ENCODE measurements around the gene CIB4.
A peak's percentile ranks its signal among the peaks of the same experiment; 100 is the strongest.

CIB4 gene

DNA sequence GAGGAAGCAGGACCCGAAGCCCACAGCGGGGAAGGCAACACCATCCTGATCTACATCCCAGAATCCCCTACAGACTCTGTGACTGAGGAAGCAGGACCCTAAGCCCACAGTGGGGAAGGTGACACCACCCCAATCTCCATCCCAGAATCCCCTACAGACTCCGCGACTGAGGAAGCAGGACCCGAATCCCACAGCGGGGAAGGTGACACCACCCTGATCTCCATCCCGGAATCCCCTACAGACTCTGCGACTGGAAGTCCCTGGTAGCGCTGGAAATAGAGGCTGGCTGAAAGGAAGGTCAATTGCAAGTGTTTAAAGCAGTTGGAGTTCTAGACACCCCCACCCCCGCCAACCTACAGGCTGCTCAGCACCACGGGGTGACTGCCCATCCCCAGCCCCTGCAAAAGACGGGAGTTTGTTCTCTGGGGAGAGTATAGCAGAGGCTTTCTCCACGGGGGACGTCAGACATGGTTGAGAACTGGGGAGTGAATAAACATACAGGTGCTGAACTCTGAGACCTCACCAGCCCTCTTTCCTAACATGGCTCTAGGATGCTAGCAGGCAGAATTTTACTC, 21.0 kb downstream of the CIB4 start:
- no peak for DNase-seq

DNA sequence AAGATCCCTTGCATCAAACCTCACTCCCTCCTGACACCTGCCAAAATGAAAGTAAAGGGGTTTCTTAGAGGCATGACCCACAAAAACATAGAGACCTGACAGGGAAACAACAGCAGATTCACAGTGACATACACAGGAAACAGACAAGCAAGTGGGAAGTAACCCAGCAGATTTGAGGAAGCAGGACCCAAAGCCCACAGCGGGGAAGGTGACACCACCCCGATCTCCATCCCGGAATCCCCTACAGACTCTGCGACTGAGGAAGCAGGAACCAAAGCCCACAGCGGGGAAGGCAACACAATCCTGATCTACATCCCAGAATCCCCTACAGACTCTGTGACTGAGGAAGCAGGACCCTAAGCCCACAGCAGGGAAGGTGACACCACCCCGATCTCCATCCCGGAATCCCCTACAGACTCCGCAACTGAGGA, 21.6 kb downstream of the CIB4 start:
- DNase-seq: no peak

DNA sequence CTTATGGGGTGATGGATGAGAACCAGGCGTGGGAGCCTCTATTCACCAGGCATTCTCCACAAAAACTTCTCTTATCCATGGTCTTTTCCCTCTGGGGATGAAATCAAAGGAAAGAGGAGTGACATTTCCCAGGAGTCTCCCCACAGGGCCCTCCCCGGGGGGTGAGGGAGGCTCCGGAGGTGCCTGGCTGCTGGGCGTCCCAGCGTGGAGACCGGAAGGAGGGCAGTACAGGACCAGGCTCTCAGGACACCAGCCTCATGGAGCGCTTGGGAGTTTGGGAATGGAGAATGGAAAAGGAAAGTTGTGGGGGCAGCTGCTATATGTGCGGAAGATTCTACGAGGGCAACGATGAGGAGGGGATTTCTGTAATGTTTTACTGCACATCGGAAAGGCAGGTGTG, 22.1 kb downstream of the CIB4 start:
- no peak for DNase-seq

DNA sequence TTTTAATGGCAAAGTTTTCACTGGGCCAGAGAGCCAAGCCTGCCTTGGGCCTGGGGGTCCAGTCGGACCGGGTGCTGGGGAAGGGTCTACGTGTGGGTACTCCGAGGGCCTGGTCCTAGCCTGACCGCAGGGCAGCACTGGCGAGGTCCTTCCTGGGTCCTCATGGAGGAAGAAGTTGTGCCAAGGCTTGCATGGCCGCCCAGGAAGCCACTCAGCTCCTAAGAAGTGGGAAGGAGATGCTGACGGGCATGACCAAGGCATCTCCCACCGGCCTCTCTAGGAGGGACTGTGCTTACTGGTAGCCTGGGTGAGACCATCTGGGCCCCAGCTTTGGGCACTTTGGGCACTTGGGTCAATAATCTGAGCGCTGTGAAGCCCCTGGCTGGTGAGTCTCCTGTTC, 22.6 kb downstream of the CIB4 start:
- DNase-seq: no peak

DNA sequence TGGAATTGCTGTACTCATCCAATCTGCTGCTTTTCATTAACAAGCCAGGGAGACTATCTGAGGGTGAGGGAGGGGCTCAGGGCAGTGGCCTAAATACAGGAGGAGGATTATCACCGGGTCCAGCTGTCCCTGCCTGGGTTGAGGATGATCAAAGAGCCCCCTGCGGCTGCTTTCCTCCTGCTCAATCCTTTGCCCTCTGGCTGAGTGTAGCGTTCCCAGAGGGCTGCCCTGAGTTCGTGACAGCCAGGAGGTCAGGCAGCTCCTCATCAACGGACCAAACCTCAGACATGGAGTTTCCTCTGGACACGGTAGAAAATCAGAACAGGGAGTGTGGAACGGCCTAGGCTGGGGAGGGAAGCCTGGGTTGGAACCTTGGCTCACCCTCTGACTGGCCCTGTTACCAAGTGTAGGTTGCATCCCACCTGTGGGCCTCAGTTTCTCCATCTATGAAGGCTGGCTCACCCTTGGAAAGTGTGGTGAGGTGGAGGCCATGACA, 23.5 kb downstream of the CIB4 start:
- no peak for DNase-seq

DNA sequence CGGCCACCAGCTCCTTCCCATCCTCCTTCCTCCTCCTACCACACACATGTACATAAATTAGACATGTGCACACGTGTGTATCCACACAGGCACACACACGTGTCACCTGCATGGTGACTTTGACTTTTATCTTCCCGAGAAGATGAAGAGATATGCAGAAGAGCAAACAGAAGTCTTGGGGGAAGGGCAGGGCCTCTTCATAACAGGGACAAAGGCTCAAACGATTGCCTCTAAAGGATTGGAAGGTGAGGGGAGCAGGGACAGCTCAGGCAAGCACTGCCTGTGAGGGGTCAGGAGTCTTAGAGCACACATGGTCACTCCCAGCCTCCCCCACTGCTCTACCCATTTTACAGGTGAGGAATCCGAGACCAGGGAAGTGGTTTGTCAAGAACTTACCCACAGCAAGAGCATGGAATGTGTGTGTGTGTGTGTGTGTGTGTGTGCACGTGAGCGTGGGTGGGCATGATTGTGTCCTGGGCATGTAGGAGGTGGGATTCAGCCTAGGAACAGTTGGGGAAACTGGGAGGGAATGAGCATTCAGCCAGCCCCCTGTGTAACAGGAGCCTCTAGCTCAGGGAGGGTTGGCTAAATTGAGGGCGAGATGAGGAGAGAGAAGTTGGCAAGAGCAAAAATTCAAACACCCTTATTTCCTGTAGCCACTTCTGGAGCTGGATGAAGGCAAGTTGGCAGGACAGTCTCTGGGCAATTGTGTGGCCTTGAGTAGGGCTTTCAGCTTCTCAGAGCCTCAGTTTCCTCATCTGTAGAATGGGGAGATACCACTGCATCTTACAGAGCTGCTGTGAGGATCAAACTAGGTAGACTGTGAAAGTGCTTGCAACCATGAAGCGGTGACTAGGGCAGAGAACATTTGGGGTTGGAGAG, 24.2 kb downstream of the CIB4 start:
- no peak for DNase-seq

DNA sequence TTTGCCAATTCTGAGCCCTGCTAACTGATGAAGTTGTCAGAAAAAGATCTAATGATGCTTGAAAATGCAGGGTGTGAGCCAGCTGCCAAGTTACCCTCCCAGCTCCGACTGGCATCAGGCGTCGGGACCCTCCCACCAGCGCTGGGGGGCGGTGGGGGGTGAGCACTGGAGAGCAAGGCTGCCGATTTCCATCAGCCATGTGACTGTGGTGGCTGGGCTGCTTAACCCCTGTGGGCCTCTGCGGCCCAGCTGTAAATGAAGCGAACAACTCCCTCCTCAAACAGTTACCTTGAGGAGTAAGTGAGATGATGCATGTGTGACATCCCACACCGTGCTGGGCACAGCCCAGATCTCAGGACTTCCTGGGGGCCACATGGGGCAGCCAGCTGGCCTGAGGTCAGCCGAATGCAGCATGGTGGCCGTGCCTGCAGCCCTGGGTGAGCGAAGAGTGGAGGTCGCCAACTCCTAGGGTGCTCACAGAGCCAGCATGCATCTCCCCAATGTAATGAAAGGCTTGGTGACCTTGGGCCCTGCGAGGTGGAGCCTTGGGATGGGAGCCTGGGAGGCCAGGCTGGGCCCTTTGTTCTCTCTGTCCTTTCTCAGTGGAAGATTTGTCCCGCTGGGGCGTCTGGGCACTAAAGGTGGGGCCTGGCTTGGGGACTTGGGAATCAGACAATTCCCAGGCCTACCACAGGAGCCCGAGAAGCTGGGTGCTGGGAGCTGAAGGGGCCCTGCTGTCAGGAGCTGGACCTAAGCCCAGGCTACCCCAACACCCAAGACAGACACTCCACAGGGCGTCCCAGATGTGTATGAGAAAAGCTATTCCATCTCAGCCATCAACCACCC, 25.1 kb downstream of the CIB4 start:
- no peak for DNase-seq

DNA sequence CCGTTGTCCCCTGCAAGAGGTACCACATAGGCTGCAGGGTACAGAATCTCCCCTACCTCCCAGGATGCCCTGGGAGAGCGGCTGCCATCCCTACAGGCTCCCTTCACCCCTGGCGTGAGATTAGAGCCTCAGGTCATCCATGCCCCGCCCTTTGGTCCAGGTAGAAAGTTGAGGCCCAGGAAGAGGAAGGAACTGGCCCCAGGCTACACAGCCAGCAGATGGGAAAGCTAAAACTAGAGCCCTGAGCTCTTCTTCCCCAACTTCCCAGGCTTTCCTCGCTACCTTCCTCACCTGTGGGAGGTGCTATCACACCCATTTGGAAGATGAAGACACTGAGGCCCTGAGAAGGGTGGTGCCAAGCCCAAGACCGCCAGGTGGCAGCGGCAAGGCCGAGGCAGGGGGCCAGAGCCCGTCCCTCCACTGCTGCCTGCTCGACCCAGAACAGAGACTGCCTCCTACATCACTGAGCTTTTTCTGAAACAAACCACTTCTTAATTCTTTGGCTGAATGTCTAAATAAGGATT, 25.8 kb downstream of the CIB4 start:
- no peak for DNase-seq

DNA sequence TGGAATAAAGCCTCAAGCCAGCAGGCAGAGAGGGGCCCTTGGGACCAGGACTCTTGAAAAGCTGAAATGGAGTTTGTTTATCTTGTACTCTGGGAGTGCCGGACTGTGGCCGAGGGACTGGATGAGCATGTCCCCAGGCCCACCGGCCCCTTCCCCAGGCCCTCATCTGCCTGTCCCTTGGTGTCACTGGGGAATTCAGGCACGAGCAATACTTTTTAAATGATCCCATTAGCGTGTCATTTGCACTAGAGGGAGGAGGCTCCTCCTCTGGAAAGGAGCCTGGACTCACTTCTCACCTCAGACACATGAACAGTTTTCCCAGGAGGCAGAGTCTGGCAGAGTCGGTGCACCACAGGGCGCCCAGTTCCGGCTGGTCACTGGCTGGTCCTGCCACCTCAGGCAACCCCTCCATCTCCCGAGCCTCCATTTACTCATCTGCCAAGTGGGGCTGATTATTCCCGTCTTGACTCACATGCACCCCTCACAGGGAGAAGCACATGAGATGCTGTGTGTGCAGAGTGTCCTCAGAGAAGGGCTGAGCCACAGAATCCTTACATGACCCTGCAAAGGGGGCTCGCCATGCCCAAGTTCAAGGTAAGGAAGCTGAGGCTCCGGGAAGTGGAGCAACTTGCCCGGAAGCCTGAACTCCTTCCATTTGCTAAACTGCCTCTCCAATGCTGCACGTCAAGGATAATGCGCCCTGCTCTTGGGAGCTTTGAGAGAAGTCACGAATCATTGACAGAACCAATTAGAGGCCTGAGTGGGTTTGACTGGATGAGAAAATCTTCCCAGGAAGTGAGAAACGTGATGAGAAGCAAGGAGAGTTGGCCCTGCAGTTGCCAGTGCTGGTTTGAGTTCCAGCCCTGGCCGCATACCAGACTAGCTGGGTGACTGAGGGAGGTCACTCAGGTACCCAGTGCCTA, 26.7 kb downstream of the CIB4 start:
- no peak for DNase-seq

DNA sequence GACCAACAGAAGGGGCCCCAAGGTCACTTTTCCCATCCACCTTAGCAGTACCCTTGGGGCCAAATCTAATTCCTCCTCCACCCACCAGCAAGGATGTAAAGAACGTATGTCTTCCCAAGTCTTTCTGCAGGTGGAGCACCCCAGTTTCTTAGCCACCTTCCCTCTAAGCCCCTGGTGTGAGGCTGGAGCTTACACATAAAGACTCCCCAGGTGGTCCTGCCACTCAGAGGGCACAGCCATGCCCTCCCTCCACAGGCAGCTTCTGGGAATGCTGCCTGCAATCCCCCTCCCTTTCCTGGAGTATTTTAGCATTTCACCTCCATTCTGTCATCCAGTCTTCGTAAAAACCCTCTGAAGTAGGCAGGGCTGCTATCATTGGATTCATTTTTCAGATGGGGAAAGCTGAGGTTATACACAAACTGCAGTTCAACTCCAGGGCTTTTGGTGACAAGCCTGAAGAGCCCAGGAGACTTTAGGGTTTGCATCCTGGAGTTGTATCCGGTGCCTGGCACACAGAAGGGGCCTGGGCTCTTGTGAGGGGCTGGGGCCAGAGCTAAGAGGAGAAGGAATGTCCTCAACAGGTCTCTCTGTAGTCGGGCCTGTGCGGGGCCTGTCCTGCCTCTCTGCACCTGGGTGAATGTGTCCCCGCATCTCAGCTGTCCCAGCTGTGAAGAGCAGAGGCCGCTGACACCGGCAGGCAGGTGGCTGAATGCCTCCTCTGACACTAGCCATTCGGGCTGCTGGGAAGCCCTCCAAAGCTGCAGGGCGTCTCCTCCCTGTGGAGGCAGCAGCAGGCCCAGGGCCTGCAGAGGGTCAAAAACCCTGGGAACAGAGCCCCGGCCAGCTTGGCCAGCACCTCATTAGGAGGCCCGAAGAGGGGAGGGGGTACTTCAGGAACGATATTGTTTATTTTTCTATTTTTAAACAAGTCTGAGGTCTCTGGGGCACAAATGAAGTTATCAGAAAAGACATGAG, 27.6 kb downstream of the CIB4 start:
- no peak for DNase-seq

DNA sequence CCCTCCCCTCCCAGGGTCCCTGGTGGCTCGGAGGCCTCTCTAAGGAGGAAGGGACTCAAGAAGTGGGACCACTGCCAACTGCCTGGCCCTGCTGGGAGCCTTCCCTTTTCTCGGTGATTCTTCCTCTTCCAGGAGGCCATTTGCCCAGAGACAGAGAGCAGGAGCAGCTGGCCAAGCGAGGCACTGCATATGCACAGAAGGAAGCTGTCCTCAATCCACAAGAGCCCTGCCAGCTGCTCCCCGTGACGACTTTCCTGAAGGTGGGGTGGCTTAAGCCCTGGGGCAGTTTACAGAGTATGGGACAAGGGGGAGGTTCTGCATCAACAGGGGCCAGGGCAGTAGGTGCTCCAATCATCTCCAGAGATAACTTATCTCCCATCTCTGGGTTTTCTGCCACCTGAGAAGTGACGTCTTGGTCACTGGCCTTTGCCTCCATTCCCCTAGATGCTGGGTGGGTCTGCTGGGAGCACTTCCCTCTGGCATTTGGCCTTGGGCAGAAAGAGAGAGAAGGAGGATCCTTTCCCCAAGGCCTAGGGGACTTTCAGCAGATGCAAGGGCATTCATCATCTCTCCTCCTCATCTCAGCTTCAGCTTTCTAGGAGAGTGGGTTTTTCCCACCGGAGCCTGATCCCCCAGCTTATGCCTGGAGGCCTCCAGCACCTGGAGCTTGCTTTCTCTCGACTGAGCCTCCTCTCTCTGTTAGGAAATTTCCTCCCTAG, 28.5 kb downstream of the CIB4 start:
- no peak for DNase-seq

DNA sequence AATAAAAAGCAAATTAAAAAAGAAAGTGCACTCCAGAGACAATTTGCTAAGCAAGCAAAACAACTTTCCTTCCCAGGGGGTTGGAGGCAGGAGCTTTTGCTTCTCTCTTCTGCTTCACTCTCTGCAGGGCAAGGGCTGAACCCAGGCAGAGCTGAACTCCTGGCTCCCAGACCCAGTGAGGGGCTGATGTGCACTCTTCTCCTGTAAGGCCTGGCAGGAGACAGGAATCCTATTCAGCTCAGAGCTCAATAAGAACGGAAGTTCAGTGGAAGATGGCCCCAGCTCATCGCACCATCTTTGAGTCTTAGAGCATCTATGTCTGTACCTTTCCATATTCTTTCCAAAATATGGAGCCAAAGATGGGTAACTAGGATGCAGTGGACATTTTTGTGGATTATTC, 29.1 kb downstream of the CIB4 start:
- no peak for DNase-seq

DNA sequence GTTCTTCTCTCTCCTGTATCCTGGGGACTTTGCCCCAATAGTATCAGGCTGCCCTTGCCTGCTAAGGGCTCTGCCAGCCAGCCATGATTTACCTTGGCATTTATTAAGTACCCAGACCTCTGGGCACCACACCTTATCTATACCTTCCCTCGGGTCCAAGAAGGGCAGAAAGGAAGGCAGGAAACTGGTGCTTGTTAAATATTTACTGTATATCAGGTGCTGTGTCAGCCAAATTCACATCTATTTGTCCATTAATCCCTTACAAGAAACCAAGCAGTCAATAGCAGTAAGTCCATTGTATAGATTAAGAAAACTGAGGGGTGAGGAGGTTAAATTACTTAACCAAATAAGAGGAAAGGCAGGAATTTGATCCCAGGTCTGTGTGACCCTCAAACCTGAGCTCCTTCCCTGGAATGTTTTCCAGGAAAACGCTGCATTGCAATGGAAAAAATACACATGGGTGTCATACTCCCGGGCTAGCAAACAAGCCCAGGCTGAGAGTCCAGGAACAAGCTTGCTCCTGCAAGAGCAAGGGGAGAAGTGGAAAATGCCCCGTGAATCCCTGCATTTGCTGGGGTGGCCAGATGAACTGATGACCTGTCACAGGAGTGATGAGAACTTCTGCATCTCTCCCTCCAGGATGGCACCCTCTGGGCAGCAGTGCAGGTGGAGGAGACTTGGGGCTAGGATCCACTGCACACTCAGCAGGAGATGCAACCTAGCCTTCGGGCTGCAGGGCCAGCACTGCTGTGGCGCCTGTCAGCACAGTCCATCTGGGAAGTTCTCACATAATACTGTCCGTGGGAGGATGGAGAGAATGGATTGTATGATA, 30.4 kb downstream of the CIB4 start:
- no peak for DNase-seq

DNA sequence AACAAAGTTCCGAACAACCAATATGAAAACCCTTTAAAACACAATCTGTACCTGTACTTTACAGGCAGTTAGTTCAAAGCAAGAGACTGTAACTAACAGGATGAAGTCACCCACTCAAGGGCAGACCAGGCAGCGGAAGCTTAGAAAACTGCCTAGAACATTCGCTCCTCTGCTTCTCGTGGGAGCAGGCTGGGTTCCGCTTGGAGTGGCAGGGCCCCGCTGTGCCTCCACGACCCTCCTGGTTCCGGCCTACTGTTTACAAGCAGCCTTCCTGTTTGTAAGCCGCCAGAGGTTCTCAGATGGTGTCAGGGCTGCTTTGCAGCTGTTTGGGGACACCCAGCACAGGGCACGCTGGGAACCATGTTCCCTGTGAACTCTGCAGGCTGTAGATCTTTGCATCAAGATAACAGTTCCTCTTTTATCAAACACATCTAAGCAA, 31.3 kb downstream of the CIB4 start:
- DNase-seq: no peak

DNA sequence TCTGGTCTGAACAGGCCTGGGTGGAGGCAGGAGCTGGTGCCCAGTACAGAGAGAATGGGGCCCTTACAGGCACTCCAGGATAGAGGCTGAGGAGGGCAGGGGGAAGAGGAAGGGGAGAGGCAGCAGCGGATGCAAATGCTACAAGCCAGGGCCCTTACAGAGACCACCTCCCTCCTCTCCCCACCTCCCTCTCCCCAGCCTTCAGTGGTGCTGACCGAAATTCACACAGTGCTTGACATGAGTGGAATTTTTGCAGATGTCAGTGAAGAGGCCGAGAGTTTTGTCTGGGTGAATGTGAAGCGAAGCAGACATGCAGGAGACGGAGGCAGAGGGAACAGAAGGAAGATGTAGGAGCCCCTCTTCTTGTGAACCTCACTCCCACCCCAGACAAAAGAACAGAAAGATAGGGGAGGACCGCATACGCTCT, 31.9 kb downstream of the CIB4 start:
- no peak for DNase-seq

DNA sequence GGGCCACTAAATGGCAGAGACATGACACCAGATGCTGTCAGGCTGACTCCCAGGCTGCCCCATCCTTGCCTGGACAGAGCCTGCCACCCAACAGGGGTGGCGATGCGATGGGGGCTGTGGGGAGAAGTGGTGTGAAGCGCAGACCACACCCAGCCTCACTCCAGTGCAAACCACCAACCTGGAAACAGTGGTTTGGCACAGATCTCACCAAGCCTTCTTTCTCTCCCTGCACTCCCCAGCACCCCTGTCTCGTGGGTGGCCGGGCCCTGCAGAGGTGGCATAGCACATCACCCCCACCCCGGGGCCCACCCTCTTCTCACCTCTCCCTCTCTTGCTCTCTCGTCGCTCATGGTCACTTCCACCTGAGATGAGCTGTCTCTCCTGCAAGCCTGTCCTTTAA, 32.6 kb downstream of the CIB4 start:
- no peak for DNase-seq

DNA sequence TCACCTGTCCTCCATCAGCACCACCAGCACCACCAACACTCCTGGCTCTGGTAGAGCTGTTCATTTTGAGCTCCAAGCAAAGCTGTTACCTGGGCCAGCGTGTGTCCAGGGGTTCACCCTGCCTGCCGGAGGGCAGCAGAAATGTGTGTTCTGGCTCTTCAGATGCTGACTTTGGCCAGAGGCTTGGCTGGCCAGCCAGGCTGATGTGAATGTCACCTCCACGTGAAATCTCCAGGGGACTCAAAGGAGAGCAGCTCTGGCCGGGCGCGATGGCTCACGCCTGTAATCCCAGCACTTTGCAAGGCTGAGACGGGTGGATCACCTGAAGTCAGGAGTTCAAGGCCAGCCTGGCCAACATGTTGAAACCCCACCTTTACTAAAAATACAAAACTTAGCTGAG, 33.5 kb downstream of the CIB4 start:
- DNase-seq: peak; percentile 50

DNA sequence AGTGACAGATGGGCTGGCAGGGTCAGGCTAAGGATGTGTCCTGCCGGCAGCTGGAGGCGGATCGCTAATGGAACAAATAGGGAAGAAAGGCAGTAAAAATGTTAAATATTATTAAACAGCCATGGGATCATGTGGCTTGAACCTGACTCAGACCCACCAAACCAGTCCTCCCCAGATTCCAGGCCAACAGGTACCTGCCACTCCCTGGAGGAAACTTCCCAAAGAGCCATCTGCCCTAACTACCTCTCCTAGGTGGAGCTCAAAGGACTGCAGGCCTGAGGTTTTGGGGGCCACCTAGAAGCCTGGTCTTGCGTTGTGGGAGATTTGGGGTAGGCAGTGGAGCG, 34.3 kb downstream of the CIB4 start:
- DNase-seq: peak; percentile 79

Data from islet precursor cell (in vitro differentiated cells).